ENCODE data around the gene MECP2.
A peak's percentile ranks its signal among the peaks of the same experiment; 100 is the strongest.

MECP2 gene

DNA sequence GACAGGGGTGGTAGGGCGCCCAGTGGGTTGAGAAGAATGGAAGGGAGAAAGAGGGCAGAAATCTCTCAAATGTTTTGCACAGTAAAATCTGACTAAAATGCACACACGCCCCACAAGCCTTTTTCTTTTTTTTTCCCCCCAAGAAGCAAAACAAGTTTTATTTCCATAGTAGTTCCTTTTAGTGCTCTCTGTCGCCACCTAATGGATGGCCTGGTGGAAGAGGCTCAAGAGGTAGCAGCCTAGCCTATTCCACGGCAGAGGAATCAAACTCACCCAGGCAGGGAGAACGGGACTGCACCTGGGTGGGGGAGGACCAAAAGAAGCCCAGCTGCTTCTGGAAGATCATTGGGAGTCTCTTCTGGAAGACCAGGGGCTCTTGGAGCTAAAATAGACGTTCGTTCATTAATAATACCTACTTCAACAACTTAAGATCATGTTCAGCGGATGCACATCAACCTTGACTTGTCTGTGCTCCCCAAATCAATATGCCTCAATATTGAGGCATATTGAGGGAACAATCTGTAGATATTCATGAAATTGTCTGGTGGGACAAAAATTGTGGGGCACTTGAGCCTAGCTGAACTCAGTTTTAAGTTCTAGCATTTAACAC is 46.2 kb downstream of the MECP2 start:
- H3K27ac ChIP-seq: no peak overlapping the region
- no peak overlapping the region for H3K4me3 ChIP-seq
- TF ChIP-seq, protein P1, sequence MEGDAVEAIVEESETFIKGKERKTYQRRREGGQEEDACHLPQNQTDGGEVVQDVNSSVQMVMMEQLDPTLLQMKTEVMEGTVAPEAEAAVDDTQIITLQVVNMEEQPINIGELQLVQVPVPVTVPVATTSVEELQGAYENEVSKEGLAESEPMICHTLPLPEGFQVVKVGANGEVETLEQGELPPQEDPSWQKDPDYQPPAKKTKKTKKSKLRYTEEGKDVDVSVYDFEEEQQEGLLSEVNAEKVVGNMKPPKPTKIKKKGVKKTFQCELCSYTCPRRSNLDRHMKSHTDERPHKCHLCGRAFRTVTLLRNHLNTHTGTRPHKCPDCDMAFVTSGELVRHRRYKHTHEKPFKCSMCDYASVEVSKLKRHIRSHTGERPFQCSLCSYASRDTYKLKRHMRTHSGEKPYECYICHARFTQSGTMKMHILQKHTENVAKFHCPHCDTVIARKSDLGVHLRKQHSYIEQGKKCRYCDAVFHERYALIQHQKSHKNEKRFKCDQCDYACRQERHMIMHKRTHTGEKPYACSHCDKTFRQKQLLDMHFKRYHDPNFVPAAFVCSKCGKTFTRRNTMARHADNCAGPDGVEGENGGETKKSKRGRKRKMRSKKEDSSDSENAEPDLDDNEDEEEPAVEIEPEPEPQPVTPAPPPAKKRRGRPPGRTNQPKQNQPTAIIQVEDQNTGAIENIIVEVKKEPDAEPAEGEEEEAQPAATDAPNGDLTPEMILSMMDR (IDR thresholded peaks at IDR 0.05): peak; percentile 64
- DNase-seq (ENCODE audit: low spot score): no peak

DNA sequence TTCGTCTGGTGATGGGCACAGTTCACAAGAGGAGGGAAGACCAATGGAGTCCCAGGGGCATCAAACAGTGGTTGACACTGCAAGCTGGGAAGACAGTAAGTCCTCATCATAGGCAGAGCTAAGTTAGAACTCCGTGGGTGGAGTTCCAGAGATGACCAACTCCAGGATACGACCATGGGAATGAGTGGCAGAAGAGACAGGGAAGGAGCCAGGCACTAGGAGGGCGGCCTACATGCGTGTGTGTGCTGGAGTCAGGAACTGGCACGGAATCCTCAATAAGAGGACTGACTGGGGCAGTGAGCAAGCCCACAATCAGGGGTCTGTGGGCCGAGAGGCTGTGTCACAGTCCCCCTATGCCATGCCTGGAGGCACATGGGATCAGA is 47.4 kb downstream of the MECP2 start:
- peak overlapping the region in 1 of 2 donors; percentile 57 for H3K27ac ChIP-seq
- TF ChIP-seq, protein P1 (IDR thresholded peaks at IDR 0.05): no peak
- H3K4me3 ChIP-seq: no peak overlapping the region
- no peak for DNase-seq (ENCODE audit: low spot score)

DNA sequence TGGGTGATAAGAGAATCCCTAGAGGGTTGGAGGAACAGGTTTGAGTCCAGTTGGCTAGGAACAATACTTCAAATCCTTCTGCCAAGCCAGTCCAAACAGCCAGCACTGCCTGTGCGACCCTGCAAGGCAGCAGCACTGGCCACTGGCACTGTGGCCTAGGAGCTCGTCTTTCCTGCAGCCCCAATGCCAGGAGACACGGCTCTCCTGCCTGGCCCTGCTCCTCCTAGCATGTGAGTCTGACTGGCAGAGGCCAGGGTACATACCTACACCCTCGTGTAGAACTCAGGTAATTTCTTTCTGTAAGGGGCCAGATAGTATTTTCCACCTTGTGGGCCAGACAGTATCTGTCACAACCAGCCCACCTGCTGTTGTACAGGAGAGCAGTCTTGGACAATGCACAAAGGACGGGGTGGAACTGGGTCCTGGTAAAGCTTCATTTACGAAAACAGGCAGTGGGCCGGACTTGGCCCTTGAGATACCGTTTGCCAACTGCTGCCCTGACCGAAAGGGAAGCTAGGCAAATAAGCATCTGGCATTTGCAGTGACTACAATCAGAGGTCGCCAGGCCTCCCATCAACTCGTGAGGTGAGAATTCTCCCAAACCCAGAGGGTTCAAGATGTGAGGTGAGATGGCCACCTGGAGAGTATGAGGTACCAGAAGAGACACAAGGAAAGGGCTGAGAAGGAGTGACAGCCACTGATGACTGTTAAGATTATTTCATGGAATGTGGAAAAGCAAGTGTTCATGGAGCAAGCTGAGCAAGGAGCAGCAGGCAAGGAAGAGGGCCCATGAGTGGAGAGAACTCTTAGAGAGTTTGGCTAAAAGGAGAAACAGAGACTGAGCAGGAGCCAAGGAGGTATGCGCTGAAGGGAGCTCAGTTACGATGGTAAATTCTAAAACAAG is 48.1 kb downstream of the MECP2 start:
- DNase-seq (ENCODE audit: low spot score): no peak
- Histone ChIP-seq H3K4me3 (peak overlapping the region; percentile 6), H3K27ac (peak overlapping the region; percentile 55 to 57)
- TF ChIP-seq, protein P1 (IDR thresholded peaks at IDR 0.05): no peak

DNA sequence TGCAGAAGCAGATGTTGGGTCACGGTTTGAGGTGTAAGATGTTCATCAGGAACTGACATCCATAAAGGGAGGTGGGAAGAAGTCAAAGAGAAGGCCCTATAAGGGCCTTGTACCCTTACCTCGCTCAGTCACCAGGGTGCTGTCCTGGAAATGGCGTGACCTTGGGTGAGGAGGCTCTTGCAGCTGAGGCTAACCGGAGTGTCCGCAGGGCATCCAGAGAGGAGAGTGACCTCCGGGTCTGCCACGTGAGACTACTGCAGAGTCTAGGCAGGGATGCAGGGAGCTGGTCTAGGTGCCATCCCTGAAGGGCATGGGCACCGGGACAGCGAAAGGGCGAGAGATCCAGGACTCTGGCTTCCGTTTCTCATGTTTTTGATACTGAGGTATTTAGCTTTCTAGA is 49.1 kb downstream of the MECP2 start:
- TF ChIP-seq, protein P1 (IDR thresholded peaks at IDR 0.05): no peak
- no peak for DNase-seq (ENCODE audit: low spot score)
- Histone ChIP-seq H3K27ac (no peak overlapping the region), H3K4me3 (no peak overlapping the region)

DNA sequence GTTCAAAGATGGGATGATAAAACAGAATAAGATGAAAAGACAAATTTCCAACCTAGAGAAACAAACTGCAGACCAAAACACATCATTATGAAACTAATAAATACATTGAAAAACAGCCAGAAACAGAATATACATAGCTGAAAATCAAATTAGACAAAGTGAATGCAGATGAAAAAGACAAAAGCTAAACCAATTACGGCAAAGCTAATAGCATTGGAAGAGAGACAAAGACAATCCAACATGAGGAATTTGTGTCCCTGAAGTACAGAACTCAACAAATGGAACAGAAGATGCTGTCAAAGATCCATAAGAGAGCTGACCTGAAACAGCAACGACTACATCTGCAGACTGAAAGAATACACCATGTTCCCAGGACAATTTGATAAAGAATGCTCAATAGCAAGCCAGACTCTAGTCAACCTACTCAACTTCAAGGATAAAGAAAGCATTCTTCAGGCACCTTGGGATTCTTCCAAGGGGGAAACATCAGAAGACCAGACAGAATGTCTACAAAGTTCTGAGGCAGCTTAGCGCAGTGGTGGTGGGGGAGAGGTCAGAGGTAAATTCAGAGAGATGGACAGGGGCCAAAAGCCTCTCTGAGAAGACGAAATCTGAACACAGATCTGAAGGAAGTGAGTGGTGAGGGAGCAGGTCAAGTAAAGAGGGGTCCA is 50.4 kb downstream of the MECP2 start:
- no peak overlapping the region for H3K4me3 ChIP-seq
- DNase-seq (ENCODE audit: low spot score): no peak
- TF ChIP-seq, protein P1 (IDR thresholded peaks at IDR 0.05): no peak
- peak overlapping the region in 1 of 2 donors; percentile 36 for H3K27ac ChIP-seq

DNA sequence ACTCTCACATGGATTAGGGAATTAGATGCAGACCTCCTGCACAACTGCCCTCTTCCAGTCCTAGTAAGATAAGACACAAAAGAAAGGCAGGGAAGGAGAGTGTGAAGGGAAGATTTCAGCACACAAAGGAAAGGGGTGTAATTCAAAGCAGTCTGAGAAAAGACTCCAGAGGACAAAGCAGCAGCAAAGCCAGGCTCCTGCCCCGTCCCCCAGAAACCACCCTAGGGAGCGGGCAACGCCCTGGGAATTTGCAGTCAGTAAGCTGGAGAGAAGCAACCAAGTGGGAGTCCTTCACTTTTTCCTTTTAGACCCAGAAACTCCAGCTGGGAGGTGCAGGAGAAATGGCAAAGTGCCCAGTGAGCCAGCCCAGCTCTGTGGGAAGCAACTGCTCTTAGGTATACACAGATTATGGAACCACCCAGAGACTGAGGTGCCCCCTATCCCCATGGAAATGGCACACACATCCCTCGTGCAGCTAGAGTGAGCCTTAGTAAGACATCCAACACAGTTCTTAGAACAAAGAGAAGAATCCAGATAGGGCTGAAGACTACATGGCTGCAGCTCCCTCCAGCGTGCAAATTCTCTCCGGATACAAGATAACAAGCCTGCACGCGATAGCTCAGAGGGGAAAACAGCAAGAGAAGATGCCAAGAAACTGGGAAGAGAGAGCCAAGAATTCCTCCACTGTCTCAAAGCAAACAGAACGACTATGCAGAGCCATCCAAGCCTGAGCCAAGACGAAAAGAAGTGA is 51.3 kb downstream of the MECP2 start:
- peak overlapping the region in 1 of 2 donors; percentile 45 for H3K27ac ChIP-seq
- no peak for DNase-seq (ENCODE audit: low spot score)
- TF ChIP-seq, protein P1 (IDR thresholded peaks at IDR 0.05): no peak
- no peak overlapping the region for H3K4me3 ChIP-seq
